Smooth muscle cell of bladder (primary cell): ENCODE measurements around the gene AMY1B. TPM values are rescaled to one million over a fixed set of nuclear protein-coding genes. Genes with fewer than 3 reads are reported as not detected.

Source experiments
- total RNA-seq: library from RNA; depleted of rRNA; stranded (reverse); fragments of >200 nt; gene quantifications from 2 replicates; pipeline ENCODE4 v1.2.3, GENCODE V29; 2014

Gene AMY1B
- total RNA-seq, result not detected in 2 replicates

GRCh38 chr1:103696110-103696509, at the start of gene AMY1B:
AMY1B (minus strand) TSS chr1:103696210; CDS start chr1:103695639, 571 bp downstream.

GRCh38 chr1:103655460-103655859, 40.5 kb downstream of the AMY1B start, which contains the start of gene AMY1A:
AMY1A (plus strand) TSS chr1:103655760; CDS start chr1:103656331, 571 bp downstream.

Other genes starting within 250 kb of the AMY1B start
- 3.1 and 3.2 TPM in 2 replicates for gene RNPC3, start 170.5 kb downstream of the AMY1B start, total RNA-seq
- gene AMY2B, start 124.6 kb downstream of the AMY1B start, total RNA-seq, result 2.5 and 2.7 TPM in 2 replicates
- not detected in 2 replicates for gene AMY2A, start 78.8 kb downstream of the AMY1B start, total RNA-seq
- not detected in 2 replicates for gene AMY1A, start 40.5 kb downstream of the AMY1B start, total RNA-seq
- not detected in 2 replicates for gene AMY1C, start 53.7 kb upstream of the AMY1B start, total RNA-seq